ENCODE measurements around the gene TBL1X. TPM values are rescaled to one million over a fixed set of nuclear protein-coding genes. Genes with fewer than 3 reads are reported as not detected.

Gene TBL1X
- total RNA-seq, 1 experiment from 2014 or later, result 15.7 TPM

GRCh38 chrX:9498236-9498635 lies 33.4 kb downstream of the TBL1X start:
- DNase-seq (ENCODE audit: low spot score), result no peak

GRCh38 chrX:9500584-9500983 lies 35.7 kb downstream of the TBL1X start:
- no peak for DNase-seq (ENCODE audit: low spot score)

GRCh38 chrX:9501362-9501761 lies 36.5 kb downstream of the TBL1X start:
- DNase-seq (ENCODE audit: low spot score), result no peak

- no peak for DNase-seq (ENCODE audit: low spot score)
Measured at GRCh38 chrX:9503261-9503660, 38.4 kb downstream of the TBL1X start.

GRCh38 chrX:9510366-9510765 lies 45.5 kb downstream of the TBL1X start:
- DNase-seq (ENCODE audit: low spot score), result no peak

GRCh38 chrX:9510980-9511379 lies 46.1 kb downstream of the TBL1X start:
- no peak for DNase-seq (ENCODE audit: low spot score)

GRCh38 chrX:9515489-9515888 lies 50.6 kb downstream of the TBL1X start:
- no peak for DNase-seq (ENCODE audit: low spot score)

GRCh38 chrX:9515973-9516538 lies 51.2 kb downstream of the TBL1X start:
- DNase-seq (ENCODE audit: low spot score), result no peak

- no peak for DNase-seq (ENCODE audit: low spot score)
Measured at GRCh38 chrX:9516635-9517034, 51.8 kb downstream of the TBL1X start.

- DNase-seq (ENCODE audit: low spot score), result no peak
Measured at GRCh38 chrX:9518051-9518450, 53.2 kb downstream of the TBL1X start.

GRCh38 chrX:9518889-9519288 lies 54.0 kb downstream of the TBL1X start:
- DNase-seq (ENCODE audit: low spot score), result no peak

- no peak for DNase-seq (ENCODE audit: low spot score)
Measured at GRCh38 chrX:9519546-9520216, 54.8 kb downstream of the TBL1X start.

GRCh38 chrX:9520217-9520590 lies 55.3 kb downstream of the TBL1X start:
- DNase-seq (ENCODE audit: low spot score), result no peak

GRCh38 chrX:9522378-9523155 lies 57.7 kb downstream of the TBL1X start:
- DNase-seq (ENCODE audit: low spot score), result no peak

- no peak for DNase-seq (ENCODE audit: low spot score)
Measured at GRCh38 chrX:9525511-9526248, 60.8 kb downstream of the TBL1X start.

- no peak for DNase-seq (ENCODE audit: low spot score)
Measured at GRCh38 chrX:9526965-9527364, 62.1 kb downstream of the TBL1X start.

GRCh38 chrX:9528498-9528897 lies 63.6 kb downstream of the TBL1X start:
- no peak for DNase-seq (ENCODE audit: low spot score)

GRCh38 chrX:9529223-9529622 lies 64.4 kb downstream of the TBL1X start:
- DNase-seq (ENCODE audit: low spot score), result no peak

GRCh38 chrX:9530848-9531274 lies 66.0 kb downstream of the TBL1X start:
- peak; percentile 70 for DNase-seq (ENCODE audit: low spot score)

GRCh38 chrX:9532349-9532748 lies 67.5 kb downstream of the TBL1X start:
- no peak for DNase-seq (ENCODE audit: low spot score)

GRCh38 chrX:9533611-9534010 lies 68.8 kb downstream of the TBL1X start:
- no peak for DNase-seq (ENCODE audit: low spot score)

- DNase-seq (ENCODE audit: low spot score), result peak; percentile 4
Measured at GRCh38 chrX:9534686-9535085, 69.8 kb downstream of the TBL1X start.
